ENCODE results near the gene BEX3. TPM values are rescaled to one million over a fixed set of nuclear protein-coding genes. Genes with fewer than 3 reads are reported as not detected.

Gene BEX3
- total RNA-seq: 56.1 and 146 TPM in 2 replicates

DNA sequence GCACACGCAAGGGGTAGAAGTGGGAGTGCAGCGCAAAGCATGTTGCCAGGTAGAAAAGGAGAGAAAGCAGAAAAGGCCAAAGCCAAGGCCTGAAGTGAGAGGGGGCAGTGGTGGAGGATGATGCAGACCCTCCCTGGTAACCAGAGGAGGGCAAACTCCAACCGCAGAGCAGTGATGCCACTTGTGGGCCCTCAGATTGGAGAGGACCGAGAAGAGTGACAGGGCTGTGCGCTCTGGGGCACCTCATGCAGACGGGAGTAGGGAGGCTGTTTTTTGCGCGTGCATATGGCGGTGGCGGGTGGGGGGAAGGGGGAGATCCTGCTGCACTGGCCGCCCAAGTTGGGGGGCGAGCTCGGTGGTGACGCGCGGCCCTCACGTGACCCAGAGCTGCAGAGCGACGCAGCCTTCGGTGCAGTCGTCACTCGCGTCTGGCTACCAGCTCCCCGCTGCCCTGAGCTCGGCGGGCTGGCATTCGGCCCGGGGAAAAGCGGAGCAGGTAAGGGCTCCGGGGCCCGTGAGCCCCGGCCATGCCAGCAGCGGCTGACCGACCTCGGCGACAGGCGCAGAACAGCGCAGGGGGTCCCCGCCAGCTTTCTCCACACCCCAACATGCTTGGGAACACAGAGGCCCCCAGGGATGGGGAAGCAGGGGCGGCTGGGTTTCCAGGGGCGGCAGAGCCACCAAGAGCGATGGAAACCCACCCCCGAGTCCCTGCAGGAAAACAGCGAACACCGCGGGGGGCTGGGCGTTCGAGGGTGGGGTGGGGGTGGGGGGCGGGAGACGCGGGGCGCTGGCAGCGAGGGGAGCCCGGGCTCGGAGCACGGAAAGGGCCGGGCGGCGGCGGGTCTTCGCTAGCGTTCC, at the start of gene BEX3:
BEX3 (plus strand) TSS at position 421 of the 861 bp plus-strand sequence. CDS start 984 bp downstream, outside the sequence.

DNA sequence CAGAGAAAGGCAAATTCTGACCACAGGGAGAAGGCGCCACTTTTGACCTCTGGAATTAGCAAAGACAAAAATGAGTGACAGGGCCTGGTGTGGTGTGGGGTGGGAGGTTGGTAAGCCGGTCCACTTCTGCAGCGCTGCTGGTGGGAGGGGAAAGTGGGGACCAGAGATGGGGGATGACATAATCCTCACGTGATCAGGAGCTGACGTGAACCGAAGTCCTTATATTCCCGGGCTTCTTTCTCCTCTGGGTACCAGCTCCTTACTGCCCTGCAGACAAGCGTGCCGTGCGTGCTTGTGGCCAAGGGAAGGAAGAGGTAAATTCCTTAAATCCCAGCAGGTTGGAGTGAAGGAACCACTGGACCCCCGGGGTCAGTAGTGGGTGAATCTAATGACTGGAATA, 46.3 kb upstream of the BEX3 start, which contains the start of gene TCEAL7:
TCEAL7 (plus strand) TSS at position 249 of the 400 bp plus-strand sequence. CDS start 1,165 bp downstream, outside the sequence.

DNA sequence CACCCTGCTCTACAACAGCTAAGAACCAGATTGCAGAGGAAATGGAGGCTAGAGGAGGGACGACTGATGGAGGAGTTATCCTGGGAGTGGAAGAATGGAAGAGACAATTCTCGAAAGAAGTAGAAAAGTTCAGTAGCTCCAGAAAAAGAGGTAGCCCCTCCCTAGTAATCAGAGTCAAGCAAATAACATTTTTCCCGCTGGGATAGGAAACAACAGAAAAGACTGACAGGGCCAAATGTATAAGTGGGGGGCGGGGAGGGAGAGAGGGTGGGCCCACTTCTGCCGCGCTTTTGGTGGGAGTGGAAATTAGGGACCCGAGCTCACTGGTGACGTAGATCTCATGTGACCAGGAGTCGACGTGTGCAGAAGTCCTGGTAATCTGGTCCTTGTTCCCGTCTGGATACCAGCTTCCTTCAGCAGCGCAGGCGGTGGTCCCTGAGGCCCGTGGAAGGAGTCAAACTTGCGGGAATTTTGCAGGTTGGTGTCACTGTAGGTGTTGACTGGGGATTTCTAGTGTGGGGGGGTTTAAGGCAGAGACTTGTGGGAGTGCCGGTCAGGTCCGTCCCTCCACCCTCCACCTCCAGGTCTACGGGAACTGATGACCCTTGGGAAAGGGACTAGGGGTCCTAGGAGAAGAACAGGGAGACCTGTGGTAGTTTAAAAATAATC, 20.1 kb upstream of the BEX3 start, which contains the start of gene TCEAL9:
TCEAL9 (plus strand) TSS at position 377 of the 669 bp plus-strand sequence. CDS start 1,179 bp downstream, outside the sequence.

Small RNA genes lying within 50 kb of the gene (small RNA-seq; reads per million reads assigned to genes)
- not detected for gene Z92846.1

Other genes with a start within 250 kb of the BEX3 start
- gene BEX4, start 161.4 kb upstream of the BEX3 start, total RNA-seq: 18.7 and 22.8 TPM in 2 replicates
- 126 and 214 TPM in 2 replicates for gene TCEAL8, start 121.4 kb upstream of the BEX3 start, total RNA-seq
- gene TCEAL5, start 99.8 kb upstream of the BEX3 start, total RNA-seq: not detected in 2 replicates
- gene BEX2, start 65.5 kb upstream of the BEX3 start, total RNA-seq: 2.1 and 6.7 TPM in 2 replicates
- gene TCEAL7, start 46.3 kb upstream of the BEX3 start, total RNA-seq: 2.1 and 10.6 TPM in 2 replicates
- 37.8 and 71.1 TPM in 2 replicates for gene TCEAL9, start 20.0 kb upstream of the BEX3 start, total RNA-seq
- gene RAB40A, start 143.0 kb downstream of the BEX3 start, total RNA-seq: 0.65 and 2.7 TPM in 2 replicates
- gene TCEAL4, start 209.0 kb downstream of the BEX3 start, total RNA-seq: 63.4 and 352 TPM in 2 replicates
- 15.2 and 45.9 TPM in 2 replicates for gene TCEAL3, start 231.4 kb downstream of the BEX3 start, total RNA-seq

All from placental epithelial cell (primary cell).